Uterine smooth muscle cell (primary cell): Measurements from ENCODE around the gene EHD4. TPM values are rescaled to one million over a fixed set of nuclear protein-coding genes. Genes with fewer than 3 reads are reported as not detected.

Experiments
- total RNA-seq: library from RNA; depleted of rRNA; stranded (reverse); fragments of >200 nt; gene quantifications from 2 replicates; pipeline ENCODE4 v1.2.3, GENCODE V29; 2014

Gene EHD4
- total RNA-seq: 21.9 and 28.0 TPM in 2 replicates

GRCh38 chr15:41972253-41973242, at the start of gene EHD4:
EHD4 (minus strand) TSS chr15:41972557; CDS start chr15:41972494, 63 bp downstream.

GRCh38 chr15:42020713-42021273, 48.4 kb upstream of the EHD4 start, which contains the start of gene PLA2G4E:
PLA2G4E (minus strand) TSS chr15:42021042; CDS start chr15:42021030, 12 bp downstream.

GRCh38 chr15:41893422-41894250, 78.7 kb downstream of the EHD4 start, which contains the start of gene SPTBN5:
SPTBN5 (minus strand) TSS chr15:41894053; CDS start chr15:41893497, 556 bp downstream.

Other genes starting within 250 kb of the EHD4 start
- 32.2 and 36.5 TPM in 2 replicates for gene MAPKBP1, start 198.1 kb downstream of the EHD4 start, total RNA-seq
- 5.7 and 5.8 TPM in 2 replicates for gene JMJD7, start 144.5 kb downstream of the EHD4 start, total RNA-seq
- 1.2 and 1.9 TPM in 2 replicates for gene PLA2G4B, start 133.7 kb downstream of the EHD4 start, total RNA-seq
- under 0.01 and 0.11 TPM in 2 replicates for gene SPTBN5, start 78.5 kb downstream of the EHD4 start, total RNA-seq
- gene PLA2G4E, start 48.5 kb upstream of the EHD4 start, total RNA-seq: not detected in 2 replicates
- not detected in 2 replicates for gene PLA2G4D, start 122.0 kb upstream of the EHD4 start, total RNA-seq
- 0.12 TPM in 1 of 2 replicates, not detected in the other for gene PLA2G4F, start 184.1 kb upstream of the EHD4 start, total RNA-seq
- 50.1 and 61.4 TPM in 2 replicates for gene VPS39, start 235.7 kb upstream of the EHD4 start, total RNA-seq